ENCODE measurements around the gene CEND1.

GRCh38 chr11:825366-826226 is 35.7 kb upstream of the CEND1 start:
- no peak for TF ChIP-seq CTCF (IDR thresholded peaks at IDR 0.05; ENCODE audit: poor library complexity, severe bottlenecking)
- no peak for TF ChIP-seq EZH2 (IDR thresholded peaks at IDR 0.05; ENCODE audit: borderline replicate concordance, insufficient read depth, low read length, poor library complexity, severe bottlenecking)
- TF ChIP-seq SMC3 (conservative IDR thresholded peaks at IDR 0.05; ENCODE audit: poor library complexity): no peak
- no peak for TF ChIP-seq TAF1 (IDR thresholded peaks at IDR 0.05; ENCODE audit: low read depth)
- no peak for TF ChIP-seq POLR2AphosphoS5 (IDR thresholded peaks at IDR 0.05)
- no peak for TF ChIP-seq RAD21 (conservative IDR thresholded peaks at IDR 0.05)
- no peak for TF ChIP-seq REST (IDR thresholded peaks at IDR 0.05; ENCODE audit: borderline replicate concordance)
